ENCODE measurements around the gene HAL. TPM values are rescaled to one million over a fixed set of nuclear protein-coding genes. Genes with fewer than 3 reads are reported as not detected.

Gene HAL
- total RNA-seq, 1 experiment from 2014 or later = 1.8 TPM

GRCh38 chr12:96036765-96037455, 40.8 kb upstream of the HAL start (continued):
- TF ChIP-seq ELF1 (IDR thresholded peaks at IDR 0.05; ENCODE audit: borderline replicate concordance, low read depth) (no peak), CBX3 (IDR thresholded peaks at IDR 0.05; ENCODE audit: low read depth) (no peak), MAX (IDR thresholded peaks at IDR 0.05) (no peak), EGR1 (IDR thresholded peaks at IDR 0.05; ENCODE audit: low read depth) (no peak)

GRCh38 chr12:96035283-96036236, 39.4 kb upstream of the HAL start, which contains the start of gene LTA4H:
LTA4H (minus strand) TSS chr12:96035587; CDS start chr12:96035519, 68 bp downstream.
- Histone ChIP-seq H3K27ac (ENCODE audit: low read depth, low read length) (peak within 1 kb of the TSS; percentile 71), H3K79me2 (ENCODE audit: insufficient read depth, low read length) (peaks cover 38% of the 10 kb centered on the region), H2AFZ (ENCODE audit: low read depth, low read length, poor library complexity, severe bottlenecking) (peak within 1 kb of the TSS; percentile 58), H3K9me2 (ENCODE audit: insufficient read depth) (no peaks in the 10 kb centered on the region), H3K36me3 (ENCODE audit: control insufficient read depth in 1 of 2, insufficient read depth in 2 of 2, low read length in 2 of 2) (no peaks in the 10 kb centered on the region), H3K4me3 (replicated peaks in 1 of 2; ENCODE audit: low read depth in 1 of 2, low read length in 2 of 2) (peak within 1 kb of the TSS; percentile 83 to 89), H4K20me1 (ENCODE audit: insufficient read depth) (no peaks in the 10 kb centered on the region), H3K27me3 (ENCODE audit: insufficient read depth, low read length) (no peaks in the 10 kb centered on the region), H3K4me1 (ENCODE audit: control insufficient read depth in 1 of 2, insufficient read depth in 2 of 2, low read length in 2 of 2) (peaks cover 0 to 12% of the 10 kb centered on the region in 2 experiments; a peak in 3 of 4 replicates), H3K9me3 (ENCODE audit: control insufficient read depth in 1 of 2, insufficient read depth in 1 of 2, low read depth in 1 of 2, low read length in 2 of 2) (no peaks in the 10 kb centered on the region), H3K9ac (ENCODE audit: low read length) (peak within 1 kb of the TSS; percentile 73), H3K4me2 (ENCODE audit: low read length) (peak within 1 kb of the TSS; percentile 87)
- DNase-seq (ENCODE audit: low read depth, low spot score) (peak; percentile 98), ATAC-seq (peak; percentile 94)
- ChIA-PET RAD21 (ENCODE audit: low non-redundant PET in 1 of 2, low total read pairs in 2 of 2, uncharacterized antibody in 2 of 2, unreplicated experiment in 2 of 2) (interaction anchor here in 1 of 2 experiments (1.0 kb wide), 1 partner anchor 160 kb away, joined by 3 read pairs; no protein-coding TSS in a partner anchor), POLR2A (interaction anchor here (1.2 to 1.6 kb wide), 3 partner anchors 9 to 12 kb away, joined by 4 to 6 read pairs (median 6); no protein-coding TSS in a partner anchor), CTCF (interaction anchor here (1.7 kb wide), 1 partner anchor 180 kb away, joined by 3 read pairs; no protein-coding TSS in a partner anchor)
- intact Hi-C loops (cut with micrococcal nuclease) = no loop called here
- no TSS peak for BruUV-seq (replicated peaks)
- no peak for TF ChIP-seq SP1 (IDR thresholded peaks at IDR 0.05; ENCODE audit: low read depth)
- TF ChIP-seq POLR2A (IDR thresholded peaks at IDR 0.05; ENCODE audit: borderline replicate concordance, extremely low read depth, insufficient read depth, insufficient read length) = peak; percentile 97
- peak; percentile 70 for TF ChIP-seq YY1 (IDR thresholded peaks at IDR 0.05; ENCODE audit: extremely low read depth, insufficient replicate concordance, low read depth, low read length)
- peak; percentile 44 for TF ChIP-seq ZBTB33 (IDR thresholded peaks at IDR 0.05; ENCODE audit: extremely low read depth, insufficient replicate concordance, low read length)
- peak; percentile 48; the same call in 1 of the 2 replicates for TF ChIP-seq EGR1 (IDR thresholded peaks at IDR 0.05; ENCODE audit: low read depth)
- no peak for TF ChIP-seq EZH2 (IDR thresholded peaks at IDR 0.05)
- TF ChIP-seq REST (IDR thresholded peaks at IDR 0.05; ENCODE audit: low read depth) = no peak
- no peak for TF ChIP-seq RAD21 (IDR thresholded peaks at IDR 0.05; ENCODE audit: low read depth)
- no peak for TF ChIP-seq CTCF (IDR thresholded peaks at IDR 0.05 in 2 of 3, conservative IDR thresholded peaks at IDR 0.05 in 1 of 3; ENCODE audit: borderline replicate concordance in 1 of 3, insufficient read depth in 1 of 3, low read depth in 2 of 3, low read length in 2 of 3)
- TF ChIP-seq ATF3 (IDR thresholded peaks at IDR 0.05) = peak; percentile 99
